ENCODE data around the gene KIF5C. TPM values are rescaled to one million over a fixed set of nuclear protein-coding genes. Genes with fewer than 3 reads are reported as not detected.

Gene KIF5C
- total and polyA plus RNA-seq, 9 donors = 0.73 to 18.7 (median 3.3) TPM

DNA sequence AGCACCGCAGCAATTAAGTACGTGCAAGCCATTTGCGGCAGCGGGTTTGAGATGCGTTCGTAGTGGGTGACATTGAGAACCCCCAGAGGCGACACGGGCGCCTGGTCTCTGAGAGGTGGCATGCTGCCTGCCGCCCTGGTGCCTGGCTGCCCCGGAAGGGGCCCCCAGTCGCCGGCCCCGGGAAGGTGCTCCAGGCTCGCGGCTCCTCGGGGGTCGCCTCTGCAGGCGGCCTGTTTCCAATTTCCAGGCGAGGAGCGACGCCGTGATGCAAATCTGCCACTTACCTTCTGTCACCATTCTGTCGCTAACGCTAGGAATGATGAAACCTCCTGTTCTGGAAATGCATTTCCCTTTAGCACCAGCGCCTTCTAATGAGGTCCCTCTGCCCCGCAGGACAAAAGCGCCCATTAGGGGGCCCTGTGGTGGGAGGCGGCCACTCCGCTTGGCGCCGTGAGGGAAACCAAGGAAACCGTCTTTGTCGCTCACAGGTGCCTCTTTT, 13.0 kb downstream of the KIF5C start:
- DNase-seq = no peak
- Histone ChIP-seq H3K4me3 (peak overlapping the region; percentile 18), H3K27me3 (no peaks in the 10 kb centered on the region), H3K27ac (no peak overlapping the region), H3K9me3 (peaks cover 0 to under 1% of the 10 kb centered on the region in 2 donors), H3K4me1 (ENCODE audit: insufficient read depth) (peaks cover 3% of the 10 kb centered on the region), H3K36me3 (no peaks in the 10 kb centered on the region)
- TF ChIP-seq, protein P1, sequence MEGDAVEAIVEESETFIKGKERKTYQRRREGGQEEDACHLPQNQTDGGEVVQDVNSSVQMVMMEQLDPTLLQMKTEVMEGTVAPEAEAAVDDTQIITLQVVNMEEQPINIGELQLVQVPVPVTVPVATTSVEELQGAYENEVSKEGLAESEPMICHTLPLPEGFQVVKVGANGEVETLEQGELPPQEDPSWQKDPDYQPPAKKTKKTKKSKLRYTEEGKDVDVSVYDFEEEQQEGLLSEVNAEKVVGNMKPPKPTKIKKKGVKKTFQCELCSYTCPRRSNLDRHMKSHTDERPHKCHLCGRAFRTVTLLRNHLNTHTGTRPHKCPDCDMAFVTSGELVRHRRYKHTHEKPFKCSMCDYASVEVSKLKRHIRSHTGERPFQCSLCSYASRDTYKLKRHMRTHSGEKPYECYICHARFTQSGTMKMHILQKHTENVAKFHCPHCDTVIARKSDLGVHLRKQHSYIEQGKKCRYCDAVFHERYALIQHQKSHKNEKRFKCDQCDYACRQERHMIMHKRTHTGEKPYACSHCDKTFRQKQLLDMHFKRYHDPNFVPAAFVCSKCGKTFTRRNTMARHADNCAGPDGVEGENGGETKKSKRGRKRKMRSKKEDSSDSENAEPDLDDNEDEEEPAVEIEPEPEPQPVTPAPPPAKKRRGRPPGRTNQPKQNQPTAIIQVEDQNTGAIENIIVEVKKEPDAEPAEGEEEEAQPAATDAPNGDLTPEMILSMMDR (IDR thresholded peaks at IDR 0.05) = no peak
- no peak for TF ChIP-seq POLR2A (IDR thresholded peaks at IDR 0.05)
- no peak for TF ChIP-seq EP300 (IDR thresholded peaks at IDR 0.05)
- 7 to 10% (median 10%) methylated on average over 26 to 34 of the region's 34 CpGs for WGBS, 3 donors
- intact Hi-C loops (cut with DNase I) = loop anchor here in 1 of 4 donors (5.0 kb wide), 1 partner anchor 91 kb away; no protein-coding TSS in a partner anchor

DNA sequence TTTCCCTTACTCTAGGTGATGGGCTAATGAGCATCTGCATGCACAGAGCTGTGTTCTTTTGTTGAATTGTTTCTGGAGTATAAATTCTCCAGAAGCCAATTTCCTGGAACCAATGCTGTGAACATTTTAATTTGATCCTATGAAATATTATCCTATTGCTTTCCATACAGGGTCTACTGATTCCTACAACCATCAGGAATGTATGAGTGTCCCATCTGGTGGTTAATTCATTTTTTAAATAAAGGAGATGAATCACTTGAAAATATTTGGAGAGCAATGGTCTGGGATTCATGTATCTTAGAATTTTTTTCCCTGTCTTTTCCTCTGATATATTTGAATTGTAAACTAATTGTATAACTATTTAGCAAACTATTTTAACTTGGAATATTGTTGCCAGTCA, 14.0 kb downstream of the KIF5C start:
- no peaks in the 10 kb centered on the region for H3K36me3 ChIP-seq
- H3K27ac ChIP-seq = no peak overlapping the region
- H3K9me3 ChIP-seq = peaks cover 0 to 4% of the 10 kb centered on the region in 2 donors
- DNase-seq = no peak
- intact Hi-C loops (cut with DNase I) = loop anchor here in 1 of 4 donors (5.0 kb wide), 1 partner anchor 92 kb away; no protein-coding TSS in a partner anchor
- H3K27me3 ChIP-seq = no peaks in the 10 kb centered on the region
- H3K4me1 ChIP-seq (ENCODE audit: insufficient read depth) = peaks cover 3% of the 10 kb centered on the region
- no peak overlapping the region for H3K4me3 ChIP-seq
- TF ChIP-seq EP300 (IDR thresholded peaks at IDR 0.05) (no peak), POLR2A (IDR thresholded peaks at IDR 0.05) (no peak)
- TF ChIP-seq, protein P1 (IDR thresholded peaks at IDR 0.05) = no peak

DNA sequence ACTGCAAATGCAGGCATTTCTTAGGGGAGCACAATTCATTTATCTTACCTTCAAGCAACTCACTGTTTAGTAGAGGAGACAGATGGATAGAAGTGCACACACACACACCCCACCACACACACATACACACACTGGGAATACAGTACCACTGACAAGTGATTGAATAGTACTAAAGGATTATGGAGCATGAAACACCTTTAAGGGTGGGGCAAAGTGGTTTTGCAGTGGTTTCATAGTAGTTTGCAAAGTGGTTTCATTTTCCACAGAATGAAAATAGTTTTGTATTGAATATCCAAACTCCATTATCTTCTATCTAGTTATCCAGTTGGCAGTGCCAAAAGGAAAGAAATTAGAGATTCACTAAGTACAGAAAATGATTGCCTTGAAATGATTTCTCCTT, 18.9 kb downstream of the KIF5C start:
- intact Hi-C loops (cut with DNase I) = no loop called here
- TF ChIP-seq POLR2A (IDR thresholded peaks at IDR 0.05) (no peak), EP300 (IDR thresholded peaks at IDR 0.05) (no peak)
- TF ChIP-seq, protein P1 (IDR thresholded peaks at IDR 0.05) = no peak
- no peak for DNase-seq
- Histone ChIP-seq H3K4me3 (no peak overlapping the region), H3K27ac (no peak overlapping the region), H3K4me1 (ENCODE audit: insufficient read depth) (no peaks in the 10 kb centered on the region), H3K27me3 (no peaks in the 10 kb centered on the region), H3K9me3 (peaks cover 0 to 4% of the 10 kb centered on the region in 2 donors), H3K36me3 (no peaks in the 10 kb centered on the region)

DNA sequence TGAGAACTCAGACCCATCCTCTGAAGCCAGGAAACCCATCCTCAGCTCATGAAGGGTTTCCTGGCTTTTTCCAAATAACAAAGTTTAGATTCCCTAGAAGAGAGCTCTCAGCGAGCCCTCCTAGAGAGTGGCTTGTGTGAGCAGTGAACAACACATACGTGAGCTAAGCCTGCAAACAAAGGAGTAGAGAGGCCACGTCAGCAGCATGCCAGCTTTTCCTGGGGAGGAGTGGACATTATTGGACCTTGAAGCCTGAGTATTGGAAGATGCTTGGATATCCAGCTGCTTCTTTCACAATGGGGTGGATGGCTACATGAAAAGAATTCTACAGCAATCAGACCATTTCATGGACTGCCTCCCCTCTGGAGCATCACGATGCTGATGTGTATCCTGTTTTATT, 21.1 kb downstream of the KIF5C start:
- H3K27me3 ChIP-seq = no peaks in the 10 kb centered on the region
- no peak overlapping the region for H3K27ac ChIP-seq
- no peaks in the 10 kb centered on the region for H3K36me3 ChIP-seq
- WGBS, 3 donors = 70 to 78% (median 78%) methylated on average over 4 of the region's 4 CpGs
- H3K4me3 ChIP-seq = no peak overlapping the region
- TF ChIP-seq EP300 (IDR thresholded peaks at IDR 0.05) (no peak), POLR2A (IDR thresholded peaks at IDR 0.05) (no peak)
- TF ChIP-seq, protein P1 (IDR thresholded peaks at IDR 0.05) = no peak
- DNase-seq = no peak
- peaks cover 0 to 4% of the 10 kb centered on the region in 2 donors for H3K9me3 ChIP-seq
- no peaks in the 10 kb centered on the region for H3K4me1 ChIP-seq (ENCODE audit: insufficient read depth)
- intact Hi-C loops (cut with DNase I) = no loop called here
